GM12878 (cell line): ENCODE results near the gene NBPF3. TPM values are rescaled to one million over a fixed set of nuclear protein-coding genes. Genes with fewer than 3 reads are reported as not detected.

ENCODE experiments used
- ATAC-seq: fragments of 200-7000 bp; cut with Tn5 transposase; 3 replicates; pipeline ENCODE4 v1.9.1; 2020; ENCODE audit warnings: mild to moderate bottlenecking, moderate library complexity
- BruUV-seq: library from RNA; stranded (reverse); fragments of 400-500 nt; replicated peaks from 2 replicates; lab custom pipeline; 2021; lab: Mats Ljungman, UMichigan
- CTCF ChIA-PET: fragments of 300-600 bp; sonication (Branson Sonifier 250); formaldehyde crosslinking; extraction: SDS; loops from one replicate; lab custom pipeline; 2021; ENCODE audit warnings: inconsistent platforms; lab: Yijun Ruan, JAX
- POLR2A ChIA-PET: fragments of 350-600 bp; formaldehyde crosslinking; extraction: SDS; loops from one replicate; lab custom pipeline; 2021; ENCODE audit warnings: inconsistent platforms; lab: Charles Lee
- RAD21 ChIA-PET: fragments of 300-600 bp; sonication (Branson Sonifier 250); formaldehyde crosslinking; loops from one replicate; lab custom pipeline; 2023; ENCODE audit warnings: antibody characterized with exemption; ENCODE audit not compliant: unreplicated experiment; lab: Charles Lee
- SMC1A ChIA-PET: fragments of 300-600 bp; sonication (Branson Sonifier 250); formaldehyde crosslinking; loops from one replicate; lab custom pipeline; 2023; ENCODE audit not compliant: unreplicated experiment, uncharacterized antibody; lab: Charles Lee
- DNase-seq: peaks from one replicate; pipeline ENCODE4 v3.0.0-alpha.2; 2011; ENCODE audit warnings: low read depth, low spot score
- FAIRE-seq: peaks from 3 replicates; lab custom pipeline; 2011; peaks lifted over from hg19 to GRCh38; lab: Jason Lieb, UNC
- H2AFZ ChIP-seq: 2 replicates; pipeline ENCODE4 v1.6.0; 2011; ENCODE audit warnings: low read depth, low read length, control low read depth; ENCODE audit not compliant: control insufficient read depth
- H3K27ac ChIP-seq: 2 replicates; pipeline ENCODE4 v1.5.1; 2011; ENCODE audit warnings: control low read depth; ENCODE audit not compliant: control insufficient read depth, insufficient read depth
- H3K27me3 ChIP-seq, 2 experiments: replicated peaks in 1 of 2; 2 replicates each; pipeline versions ENCODE4 v1.6.0 to v1.6.1; 2011; ENCODE audit warnings: low read length in 1 of 2; ENCODE audit not compliant: control insufficient read depth in 2 of 2, insufficient read depth in 2 of 2
- H3K36me3 ChIP-seq, 2 experiments: 2 replicates each; pipeline ENCODE4 v1.5.1; 2011; ENCODE audit warnings: low read length in 1 of 2; ENCODE audit not compliant: control insufficient read depth in 2 of 2, insufficient read depth in 2 of 2
- H3K4me1 ChIP-seq: 2 replicates; pipeline ENCODE4 v1.6.1; 2011; ENCODE audit warnings: mild to moderate bottlenecking, low read length, moderate library complexity, mixed read lengths; ENCODE audit not compliant: control insufficient read depth, insufficient read depth
- H3K4me2 ChIP-seq: 2 replicates; pipeline ENCODE4 v1.6.0; 2011; ENCODE audit warnings: control low read depth; ENCODE audit not compliant: control insufficient read depth, insufficient read depth
- H3K4me3 ChIP-seq: fragments of 200-600 bp; sonication (generic); 2 replicates; pipeline ENCODE4 v1.5.1; 2016
- H3K79me2 ChIP-seq: 2 replicates; pipeline ENCODE4 v1.6.0; 2011; ENCODE audit warnings: low read length; ENCODE audit not compliant: control insufficient read depth, insufficient read depth
- H3K9ac ChIP-seq: 2 replicates; pipeline ENCODE4 v1.8.0; 2011; ENCODE audit warnings: low read length, control low read depth, mixed read lengths; ENCODE audit not compliant: control insufficient read depth, insufficient read depth
- H3K9me3 ChIP-seq: replicated peaks from 3 replicates; pipeline ENCODE4 v1.5.1; 2011; ENCODE audit warnings: mild to moderate bottlenecking, low read length; ENCODE audit not compliant: control insufficient read depth, insufficient read depth
- H4K20me1 ChIP-seq: 2 replicates; pipeline ENCODE4 v1.6.0; 2011; ENCODE audit not compliant: control insufficient read depth, insufficient read depth
- IKZF2 ChIP-seq, 2 experiments: fragments of 450-650 bp; IDR thresholded peaks; 2 replicates each; pipeline ENCODE4 v1.6.1; 2017; ENCODE audit warnings: mild to moderate bottlenecking in 2 of 2, moderate library complexity in 2 of 2
- MXI1 ChIP-seq: fragments of 150-350 bp; IDR thresholded peaks from 2 replicates; pipeline ENCODE4 v1.6.1; 2011; ENCODE audit warnings: low read depth, mild to moderate bottlenecking, inconsistent platforms, low read length, improper control_type of control experiment
- ZNF217 ChIP-seq: fragments of 450-650 bp; IDR thresholded peaks from 2 replicates; pipeline ENCODE4 v1.6.1; 2017; ENCODE audit warnings: antibody characterized with exemption, mild to moderate bottlenecking
- ZNF384 ChIP-seq: IDR thresholded peaks from 2 replicates; pipeline ENCODE4 v1.6.1; 2012; ENCODE audit warnings: low read depth, mild to moderate bottlenecking, low read length, improper control_type of control experiment, borderline replicate concordance
- WGBS: methylation state at CpG from one replicate; pipeline ENCODE4 v1.1.6; 2016; ENCODE audit warnings: low lambda C conversion rate; ENCODE audit not compliant: insufficient replicate concordance, insufficient coverage; ENCODE audit errors: missing lambda C conversion rate; 5-methylcytosine and 5-hydroxymethylcytosine counted together
- in situ Hi-C: fragments of 300-500 bp; cut with MboI; formaldehyde crosslinking; loops from 9 replicates; pipeline ENCODE4 v1.14.3; 2018; ENCODE audit warnings: mixed read lengths
- intact Hi-C: fragments of 100-400 bp; cut with micrococcal nuclease; formaldehyde crosslinking; loops from one replicate; pipeline ENCODE4 v1.14.2; 2022; ENCODE audit not compliant: unreplicated experiment
- polyA plus RNA-seq, 11 experiments: library from polyadenylated mRNA; depleted of rRNA in 4 of 11; unstranded in 6 of 11; stranded (reverse) in 5 of 11; fragments of >200 nt; fragmentation: Nextera tagmentation in 4 of 11; fragmentation: Illumina TruSeq in 1 of 11; extraction: Ambion mirVana in 4 of 11; extraction: Trizol in 1 of 11; gene quantifications; 1 replicate in 1 of 11; 2 replicates in 10 of 11; pipeline versions ENCODE4 v1.2.1 to v1.2.3, GENCODE V29; 2011 to 2016; ENCODE audit warnings: inconsistent platforms in 2 of 11, missing spikeins in 2 of 11, low read depth in 1 of 11
- total RNA-seq, 4 experiments: library from RNA; depleted of rRNA in 3 of 4; stranded (reverse); fragments of >200 nt in 3 of 4; fragmentation: Illumina TruSeq in 1 of 4; extraction: Trizol in 1 of 4; gene quantifications; 2 replicates each; pipeline versions ENCODE4 v1.2.1 to v1.2.3, GENCODE V29; 2013 to 2021
- TF ChIP-seq, protein P1 (sequence below): fragments of 450-650 bp; IDR thresholded peaks from 2 replicates; pipeline ENCODE4 v1.6.1; 2017; ENCODE audit warnings: antibody characterized with exemption, mild to moderate bottlenecking, moderate library complexity
- TF ChIP-seq, protein P2 (sequence below): fragments of 450-650 bp; IDR thresholded peaks from 2 replicates; pipeline ENCODE4 v1.6.1; 2017; ENCODE audit warnings: mild to moderate bottlenecking
- TF ChIP-seq, protein P3 (sequence below): IDR thresholded peaks from 2 replicates; pipeline ENCODE4 v1.6.1; 2012; ENCODE audit warnings: improper control_type of control experiment, low read depth, low read length; ENCODE audit not compliant: insufficient replicate concordance

Gene NBPF3
- total and polyA plus RNA-seq, 10 of the 15 experiments (the other 5 are each of a cell fraction or from before 2014, with no cell fraction given) = 0.56 to 4.4 (median 2.7) TPM

DNA sequence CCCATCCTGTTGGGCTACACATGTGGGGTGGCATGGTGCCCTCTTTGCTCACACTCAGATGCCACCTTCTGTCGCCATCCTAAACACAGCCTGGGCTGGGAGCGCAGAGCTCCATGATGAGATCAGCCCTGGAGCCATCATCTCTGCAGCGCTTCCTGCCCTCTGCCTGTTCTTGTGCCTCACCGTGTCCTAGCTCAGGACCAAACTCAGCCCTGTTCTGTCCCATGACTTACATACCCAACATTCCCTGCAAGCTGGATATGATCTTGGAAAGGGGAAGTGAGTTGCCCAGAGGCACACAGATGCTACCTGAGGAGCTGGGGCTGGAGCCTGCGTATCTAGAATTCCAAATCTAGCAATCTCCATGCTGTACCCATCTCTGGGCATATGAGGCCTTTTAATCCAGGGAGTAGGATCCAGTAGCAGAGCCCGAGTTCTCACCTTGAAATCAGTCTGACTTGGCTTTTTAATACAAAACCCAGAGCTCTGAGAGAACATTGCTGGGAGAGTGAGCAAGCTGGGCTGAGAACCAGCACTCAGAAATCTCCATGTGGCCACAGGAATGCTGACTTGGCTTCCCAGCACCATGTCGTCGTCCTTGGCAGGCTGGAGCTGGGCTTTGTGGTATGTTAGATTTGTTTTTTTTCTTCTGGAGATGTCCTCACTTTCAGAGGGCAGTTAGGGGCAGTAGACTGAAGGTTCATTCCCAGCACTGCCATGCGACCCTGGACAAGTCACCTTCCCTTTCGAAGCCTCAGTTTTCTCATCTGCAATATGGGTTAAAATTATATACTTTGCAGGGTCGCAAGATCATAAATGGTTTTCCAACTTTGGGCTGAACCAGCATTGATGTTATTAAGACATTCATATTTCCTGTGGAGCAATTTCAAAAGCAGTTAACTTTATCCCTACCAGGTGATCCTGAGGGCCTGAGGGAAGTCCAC is 71.9 kb downstream of the NBPF3 start:
- 48% methylated on average over 11 of the region's 11 CpGs for WGBS
- Histone ChIP-seq H3K9me3 (no peaks in the 10 kb centered on the region), H3K4me1 (peaks cover 14% of the 10 kb centered on the region), H3K4me2 (no peak overlapping the region), H3K36me3 (no peaks in the 10 kb centered on the region), H3K79me2 (no peaks in the 10 kb centered on the region), H4K20me1 (no peaks in the 10 kb centered on the region), H2AFZ (no peak overlapping the region), H3K27me3 (peaks cover 0 to 14% of the 10 kb centered on the region in 2 experiments), H3K4me3 (no peak overlapping the region), H3K9ac (no peak overlapping the region), H3K27ac (no peak overlapping the region)
- DNase-seq = no peak
- in situ Hi-C loops = no loop called here
- BruUV-seq = no TSS peak
- ATAC-seq = no peak
- ChIA-PET RAD21 (interaction anchor here (1.1 to 9.8 kb wide), 3 partner anchors 15 to 23 kb away, joined by 3 to 109 read pairs (median 3); no protein-coding TSS in a partner anchor), POLR2A (interaction anchor here (0.9 to 1.0 kb wide), 2 partner anchors 9 to 14 kb away, joined by 3 to 4 read pairs; no protein-coding TSS in a partner anchor), CTCF (interaction anchor here (0.6 to 14.7 kb wide), 5 partner anchors 18 to 295 kb away, joined by 3 to 327 read pairs (median 3); no protein-coding TSS in a partner anchor), SMC1A (interaction anchor here (0.5 to 18.6 kb wide), 4 partner anchors 18 to 937 kb away, joined by 3 to 326 read pairs (median 4); no protein-coding TSS in a partner anchor)
- intact Hi-C loops = loop anchor here (5.0 to 10.0 kb wide), 2 partner anchors 75 to 143 kb away; no protein-coding TSS in a partner anchor
- TF ChIP-seq, protein P1, sequence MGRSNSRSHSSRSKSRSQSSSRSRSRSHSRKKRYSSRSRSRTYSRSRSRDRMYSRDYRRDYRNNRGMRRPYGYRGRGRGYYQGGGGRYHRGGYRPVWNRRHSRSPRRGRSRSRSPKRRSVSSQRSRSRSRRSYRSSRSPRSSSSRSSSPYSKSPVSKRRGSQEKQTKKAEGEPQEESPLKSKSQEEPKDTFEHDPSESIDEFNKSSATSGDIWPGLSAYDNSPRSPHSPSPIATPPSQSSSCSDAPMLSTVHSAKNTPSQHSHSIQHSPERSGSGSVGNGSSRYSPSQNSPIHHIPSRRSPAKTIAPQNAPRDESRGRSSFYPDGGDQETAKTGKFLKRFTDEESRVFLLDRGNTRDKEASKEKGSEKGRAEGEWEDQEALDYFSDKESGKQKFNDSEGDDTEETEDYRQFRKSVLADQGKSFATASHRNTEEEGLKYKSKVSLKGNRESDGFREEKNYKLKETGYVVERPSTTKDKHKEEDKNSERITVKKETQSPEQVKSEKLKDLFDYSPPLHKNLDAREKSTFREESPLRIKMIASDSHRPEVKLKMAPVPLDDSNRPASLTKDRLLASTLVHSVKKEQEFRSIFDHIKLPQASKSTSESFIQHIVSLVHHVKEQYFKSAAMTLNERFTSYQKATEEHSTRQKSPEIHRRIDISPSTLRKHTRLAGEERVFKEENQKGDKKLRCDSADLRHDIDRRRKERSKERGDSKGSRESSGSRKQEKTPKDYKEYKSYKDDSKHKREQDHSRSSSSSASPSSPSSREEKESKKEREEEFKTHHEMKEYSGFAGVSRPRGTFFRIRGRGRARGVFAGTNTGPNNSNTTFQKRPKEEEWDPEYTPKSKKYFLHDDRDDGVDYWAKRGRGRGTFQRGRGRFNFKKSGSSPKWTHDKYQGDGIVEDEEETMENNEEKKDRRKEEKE = no peak
- no peak for TF ChIP-seq IKZF2 (IDR thresholded peaks at IDR 0.05)
- no peak for TF ChIP-seq MXI1
- TF ChIP-seq, protein P2, sequence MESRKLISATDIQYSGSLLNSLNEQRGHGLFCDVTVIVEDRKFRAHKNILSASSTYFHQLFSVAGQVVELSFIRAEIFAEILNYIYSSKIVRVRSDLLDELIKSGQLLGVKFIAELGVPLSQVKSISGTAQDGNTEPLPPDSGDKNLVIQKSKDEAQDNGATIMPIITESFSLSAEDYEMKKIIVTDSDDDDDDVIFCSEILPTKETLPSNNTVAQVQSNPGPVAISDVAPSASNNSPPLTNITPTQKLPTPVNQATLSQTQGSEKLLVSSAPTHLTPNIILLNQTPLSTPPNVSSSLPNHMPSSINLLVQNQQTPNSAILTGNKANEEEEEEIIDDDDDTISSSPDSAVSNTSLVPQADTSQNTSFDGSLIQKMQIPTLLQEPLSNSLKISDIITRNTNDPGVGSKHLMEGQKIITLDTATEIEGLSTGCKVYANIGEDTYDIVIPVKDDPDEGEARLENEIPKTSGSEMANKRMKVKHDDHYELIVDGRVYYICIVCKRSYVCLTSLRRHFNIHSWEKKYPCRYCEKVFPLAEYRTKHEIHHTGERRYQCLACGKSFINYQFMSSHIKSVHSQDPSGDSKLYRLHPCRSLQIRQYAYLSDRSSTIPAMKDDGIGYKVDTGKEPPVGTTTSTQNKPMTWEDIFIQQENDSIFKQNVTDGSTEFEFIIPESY = no peak
- TF ChIP-seq, protein P3, sequence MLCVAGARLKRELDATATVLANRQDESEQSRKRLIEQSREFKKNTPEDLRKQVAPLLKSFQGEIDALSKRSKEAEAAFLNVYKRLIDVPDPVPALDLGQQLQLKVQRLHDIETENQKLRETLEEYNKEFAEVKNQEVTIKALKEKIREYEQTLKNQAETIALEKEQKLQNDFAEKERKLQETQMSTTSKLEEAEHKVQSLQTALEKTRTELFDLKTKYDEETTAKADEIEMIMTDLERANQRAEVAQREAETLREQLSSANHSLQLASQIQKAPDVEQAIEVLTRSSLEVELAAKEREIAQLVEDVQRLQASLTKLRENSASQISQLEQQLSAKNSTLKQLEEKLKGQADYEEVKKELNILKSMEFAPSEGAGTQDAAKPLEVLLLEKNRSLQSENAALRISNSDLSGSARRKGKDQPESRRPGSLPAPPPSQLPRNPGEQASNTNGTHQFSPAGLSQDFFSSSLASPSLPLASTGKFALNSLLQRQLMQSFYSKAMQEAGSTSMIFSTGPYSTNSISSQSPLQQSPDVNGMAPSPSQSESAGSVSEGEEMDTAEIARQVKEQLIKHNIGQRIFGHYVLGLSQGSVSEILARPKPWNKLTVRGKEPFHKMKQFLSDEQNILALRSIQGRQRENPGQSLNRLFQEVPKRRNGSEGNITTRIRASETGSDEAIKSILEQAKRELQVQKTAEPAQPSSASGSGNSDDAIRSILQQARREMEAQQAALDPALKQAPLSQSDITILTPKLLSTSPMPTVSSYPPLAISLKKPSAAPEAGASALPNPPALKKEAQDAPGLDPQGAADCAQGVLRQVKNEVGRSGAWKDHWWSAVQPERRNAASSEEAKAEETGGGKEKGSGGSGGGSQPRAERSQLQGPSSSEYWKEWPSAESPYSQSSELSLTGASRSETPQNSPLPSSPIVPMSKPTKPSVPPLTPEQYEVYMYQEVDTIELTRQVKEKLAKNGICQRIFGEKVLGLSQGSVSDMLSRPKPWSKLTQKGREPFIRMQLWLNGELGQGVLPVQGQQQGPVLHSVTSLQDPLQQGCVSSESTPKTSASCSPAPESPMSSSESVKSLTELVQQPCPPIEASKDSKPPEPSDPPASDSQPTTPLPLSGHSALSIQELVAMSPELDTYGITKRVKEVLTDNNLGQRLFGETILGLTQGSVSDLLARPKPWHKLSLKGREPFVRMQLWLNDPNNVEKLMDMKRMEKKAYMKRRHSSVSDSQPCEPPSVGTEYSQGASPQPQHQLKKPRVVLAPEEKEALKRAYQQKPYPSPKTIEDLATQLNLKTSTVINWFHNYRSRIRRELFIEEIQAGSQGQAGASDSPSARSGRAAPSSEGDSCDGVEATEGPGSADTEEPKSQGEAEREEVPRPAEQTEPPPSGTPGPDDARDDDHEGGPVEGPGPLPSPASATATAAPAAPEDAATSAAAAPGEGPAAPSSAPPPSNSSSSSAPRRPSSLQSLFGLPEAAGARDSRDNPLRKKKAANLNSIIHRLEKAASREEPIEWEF = no peak
- no peak for TF ChIP-seq ZNF217
- no peak for TF ChIP-seq ZNF384
- FAIRE-seq = no peak
